ENCODE measurements around the gene RRAGD. TPM values are rescaled to one million over a fixed set of nuclear protein-coding genes. Genes with fewer than 3 reads are reported as not detected.

RRAGD gene
- total and polyA plus RNA-seq, 2 of the 8 experiments (the other 6 are each of a cell fraction or from before 2014, with no cell fraction given), result 7.2 to 30.8 TPM

GRCh38 chr6:89314692-89315091 lies 97.4 kb downstream of the RRAGD start (continued):
- TF ChIP-seq CHD7 (IDR thresholded peaks at IDR 0.05; ENCODE audit: insufficient replicate concordance, low read length), result no peak
- no peak for TF ChIP-seq HDAC6 (IDR thresholded peaks at IDR 0.05; ENCODE audit: low read depth, low read length)
